ENCODE results near the gene RBP2.
A peak's percentile ranks its signal among the peaks of the same experiment; 100 is the strongest.

RBP2 gene

GRCh38 chr3:139481116-139481515, 4.8 kb upstream of the RBP2 start:
- H2AFZ ChIP-seq (ENCODE audit: insufficient read depth, low read length, poor library complexity) = no peak overlapping the region
- no peak overlapping the region for H3K14ac ChIP-seq (ENCODE audit: low read length)
- H2BK120ac ChIP-seq (ENCODE audit: insufficient read depth, low read length, poor library complexity) = no peak overlapping the region
- no peak for DNase-seq
- H3K4me3 ChIP-seq (ENCODE audit: low read depth, low read length) = no peak overlapping the region
- H3K9me3 ChIP-seq (ENCODE audit: insufficient read depth, low read depth, low read length) = no peaks in the 10 kb centered on the region
- no peak overlapping the region for H3K18ac ChIP-seq (ENCODE audit: low read length)
- H4K91ac ChIP-seq (ENCODE audit: low read depth, low read length) = no peak overlapping the region
- no peaks in the 10 kb centered on the region for H3K27me3 ChIP-seq (ENCODE audit: insufficient read depth, low read length)
- no peak overlapping the region for H3K9ac ChIP-seq (ENCODE audit: low read length)
- no peak overlapping the region for H3K23ac ChIP-seq (ENCODE audit: low read length)
- H3K4me2 ChIP-seq (ENCODE audit: low read length) = no peak overlapping the region
- H3K79me1 ChIP-seq (ENCODE audit: low read length) = no peaks in the 10 kb centered on the region
- H4K12ac ChIP-seq (ENCODE audit: low read depth, low read length) = no peak overlapping the region
- no peak overlapping the region for H3K4ac ChIP-seq (ENCODE audit: low read depth, low read length)
- no peak overlapping the region for H4K8ac ChIP-seq (ENCODE audit: low read depth, low read length)
- no peak overlapping the region for H2AK5ac ChIP-seq (ENCODE audit: low read length)
- H2BK5ac ChIP-seq (ENCODE audit: low read depth, low read length, poor library complexity) = no peak overlapping the region
- no peaks in the 10 kb centered on the region for H3K79me2 ChIP-seq (ENCODE audit: control insufficient read depth, insufficient read depth, low read length, poor library complexity)
- H3K4me1 ChIP-seq (ENCODE audit: control insufficient read depth in 1 of 2, insufficient read depth in 2 of 2, low read length in 2 of 2) = peaks cover 10% of the 10 kb centered on the region in 2 experiments
- H3K36me3 ChIP-seq (ENCODE audit: control insufficient read depth in 1 of 2, insufficient read depth in 2 of 2, low read length in 2 of 2) = no peaks in the 10 kb centered on the region
- H2BK12ac ChIP-seq (ENCODE audit: low read length) = no peak overlapping the region
- H3K27ac ChIP-seq (ENCODE audit: low read depth, low read length) = no peak overlapping the region

GRCh38 chr3:139480585-139480984, 4.3 kb upstream of the RBP2 start:
- WGBS (ENCODE audit: extremely low coverage, insufficient coverage, insufficient read length) = no CpG with 5 or more reads among the region's 3 CpGs

DNA sequence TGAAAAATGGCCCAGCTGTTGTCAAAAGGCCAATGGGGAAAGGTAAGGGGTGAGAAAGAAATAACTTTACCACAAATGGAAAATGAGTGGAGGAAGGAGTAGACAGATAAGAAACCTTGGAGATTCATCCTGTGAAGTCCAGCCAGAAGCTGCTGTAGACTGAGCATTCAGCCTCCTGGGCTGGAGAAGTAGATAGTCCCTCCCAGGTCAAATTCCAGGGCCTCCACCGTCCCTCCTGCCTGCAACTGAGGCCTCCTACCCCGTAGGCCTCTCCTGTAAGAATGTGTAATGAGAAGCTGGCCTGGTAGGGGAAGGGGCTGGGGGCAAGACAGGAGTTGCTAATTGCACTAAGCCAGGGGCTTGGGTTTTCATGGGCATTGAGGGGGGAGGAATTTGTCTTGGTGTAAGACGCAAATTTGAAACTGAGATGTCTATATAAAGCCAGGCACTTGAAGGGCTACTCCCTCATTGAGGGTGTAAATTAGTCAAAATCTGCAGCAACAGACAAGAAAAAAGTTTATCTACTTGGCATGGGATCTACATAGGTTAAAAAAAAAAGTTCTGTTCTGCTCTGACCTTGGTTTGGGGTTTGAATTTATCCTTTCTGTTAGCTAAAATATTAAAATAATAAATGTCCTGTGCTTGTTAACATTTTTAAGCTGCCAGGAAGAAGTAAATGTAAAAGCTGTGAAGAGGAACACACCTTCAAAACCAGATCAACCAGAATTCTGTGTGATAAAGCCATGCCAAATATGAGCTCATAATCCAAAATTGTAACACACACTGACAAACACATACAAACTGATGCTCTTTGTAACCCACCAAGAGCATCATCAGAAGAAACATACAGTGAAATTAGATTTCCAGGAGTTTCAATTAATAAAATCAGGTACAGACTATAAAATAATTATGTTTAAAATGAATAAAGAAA, 1.7 kb upstream of the RBP2 start:
- no peak overlapping the region for H3K4me2 ChIP-seq (ENCODE audit: low read length)
- no peak overlapping the region for H3K4ac ChIP-seq (ENCODE audit: low read depth, low read length)
- no peak overlapping the region for H4K91ac ChIP-seq (ENCODE audit: low read depth, low read length)
- no peak overlapping the region for H3K4me3 ChIP-seq (ENCODE audit: low read depth, low read length)
- no peak overlapping the region for H2BK12ac ChIP-seq (ENCODE audit: low read length)
- H2BK120ac ChIP-seq (ENCODE audit: insufficient read depth, low read length, poor library complexity) = no peak overlapping the region
- no peak overlapping the region for H4K12ac ChIP-seq (ENCODE audit: low read depth, low read length)
- H2AFZ ChIP-seq (ENCODE audit: insufficient read depth, low read length, poor library complexity) = no peak overlapping the region
- no peak overlapping the region for H3K23ac ChIP-seq (ENCODE audit: low read length)
- H2BK5ac ChIP-seq (ENCODE audit: low read depth, low read length, poor library complexity) = no peak overlapping the region
- no peaks in the 10 kb centered on the region for H3K79me2 ChIP-seq (ENCODE audit: control insufficient read depth, insufficient read depth, low read length, poor library complexity)
- no peaks in the 10 kb centered on the region for H3K36me3 ChIP-seq (ENCODE audit: control insufficient read depth in 1 of 2, insufficient read depth in 2 of 2, low read length in 2 of 2)
- no peaks in the 10 kb centered on the region for H3K9me3 ChIP-seq (ENCODE audit: insufficient read depth, low read depth, low read length)
- no peak overlapping the region for H3K9ac ChIP-seq (ENCODE audit: low read length)
- no peak overlapping the region for H3K14ac ChIP-seq (ENCODE audit: low read length)
- no peak overlapping the region for H3K27ac ChIP-seq (ENCODE audit: low read depth, low read length)
- peaks cover 4% of the 10 kb centered on the region for H3K27me3 ChIP-seq (ENCODE audit: insufficient read depth, low read length)
- H3K18ac ChIP-seq (ENCODE audit: low read length) = no peak overlapping the region
- peaks cover 3% of the 10 kb centered on the region for H3K79me1 ChIP-seq (ENCODE audit: low read length)
- H4K8ac ChIP-seq (ENCODE audit: low read depth, low read length) = no peak overlapping the region
- WGBS (ENCODE audit: extremely low coverage, insufficient coverage, insufficient read length) = no CpG with 5 or more reads among the region's 3 CpGs
- H3K4me1 ChIP-seq (ENCODE audit: control insufficient read depth in 1 of 2, insufficient read depth in 2 of 2, low read length in 2 of 2) = peaks cover 14 to 17% of the 10 kb centered on the region in 2 experiments
- no peak overlapping the region for H2AK5ac ChIP-seq (ENCODE audit: low read length)
- DNase-seq = peak in 1 of 2 donors; percentile 13

More at GRCh38 chr3:139480585-139480984, 4.3 kb upstream of the RBP2 start:
- H3K27me3 ChIP-seq (ENCODE audit: insufficient read depth, low read length) = peaks cover 1% of the 10 kb centered on the region
- no peak overlapping the region for H2BK12ac ChIP-seq (ENCODE audit: low read length)
- no peak overlapping the region for H3K14ac ChIP-seq (ENCODE audit: low read length)
- H3K36me3 ChIP-seq (ENCODE audit: control insufficient read depth in 1 of 2, insufficient read depth in 2 of 2, low read length in 2 of 2) = no peaks in the 10 kb centered on the region
- H3K4me3 ChIP-seq (ENCODE audit: low read depth, low read length) = no peak overlapping the region
- H4K12ac ChIP-seq (ENCODE audit: low read depth, low read length) = no peak overlapping the region
- H2AFZ ChIP-seq (ENCODE audit: insufficient read depth, low read length, poor library complexity) = no peak overlapping the region
- H3K27ac ChIP-seq (ENCODE audit: low read depth, low read length) = no peak overlapping the region
- DNase-seq = no peak
- no peak overlapping the region for H2BK120ac ChIP-seq (ENCODE audit: insufficient read depth, low read length, poor library complexity)
- H3K4ac ChIP-seq (ENCODE audit: low read depth, low read length) = no peak overlapping the region
- H3K9ac ChIP-seq (ENCODE audit: low read length) = no peak overlapping the region
- no peak overlapping the region for H3K23ac ChIP-seq (ENCODE audit: low read length)
- H3K79me1 ChIP-seq (ENCODE audit: low read length) = no peaks in the 10 kb centered on the region
- no peaks in the 10 kb centered on the region for H3K79me2 ChIP-seq (ENCODE audit: control insufficient read depth, insufficient read depth, low read length, poor library complexity)
- H2BK5ac ChIP-seq (ENCODE audit: low read depth, low read length, poor library complexity) = no peak overlapping the region
- no peak overlapping the region for H2AK5ac ChIP-seq (ENCODE audit: low read length)
- no peak overlapping the region for H4K91ac ChIP-seq (ENCODE audit: low read depth, low read length)
- no peaks in the 10 kb centered on the region for H3K9me3 ChIP-seq (ENCODE audit: insufficient read depth, low read depth, low read length)
- no peak overlapping the region for H4K8ac ChIP-seq (ENCODE audit: low read depth, low read length)
- no peak overlapping the region for H3K4me2 ChIP-seq (ENCODE audit: low read length)
- H3K4me1 ChIP-seq (ENCODE audit: control insufficient read depth in 1 of 2, insufficient read depth in 2 of 2, low read length in 2 of 2) = peaks cover 10% of the 10 kb centered on the region in 2 experiments
- H3K18ac ChIP-seq (ENCODE audit: low read length) = no peak overlapping the region

DNA sequence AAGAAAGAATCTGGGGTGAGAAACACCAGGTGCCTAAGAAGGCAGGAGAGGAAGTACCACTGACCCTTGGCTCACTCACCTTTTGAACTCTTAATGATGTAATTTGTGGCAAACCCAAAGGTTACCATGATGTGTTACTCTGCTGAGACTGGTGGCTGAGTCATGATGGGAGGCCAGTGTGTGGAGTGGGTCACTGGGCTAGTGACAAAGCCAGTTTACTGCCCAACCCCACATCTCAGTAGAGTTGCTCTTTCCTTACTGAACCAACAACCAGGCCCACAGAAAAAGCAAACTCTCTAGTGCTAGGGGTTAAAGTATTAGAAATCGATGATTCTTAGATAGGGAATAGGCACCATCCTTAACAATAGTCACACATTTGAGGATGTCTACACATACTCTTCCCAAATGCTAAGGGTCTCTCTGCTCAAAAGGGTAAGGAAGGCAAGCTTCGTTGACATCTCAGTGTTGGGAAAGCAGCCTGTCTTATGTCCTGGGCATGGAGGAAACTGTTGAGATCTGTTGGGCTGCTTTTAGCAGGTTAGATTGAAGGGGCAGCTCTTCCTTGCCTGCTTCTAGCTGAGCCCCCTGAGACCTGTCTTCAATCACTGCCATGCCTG, 3.1 kb downstream of the RBP2 start:
- Histone ChIP-seq H3K4me3 (ENCODE audit: low read depth, low read length) (no peak overlapping the region), H3K18ac (ENCODE audit: low read length) (no peak overlapping the region), H4K8ac (ENCODE audit: low read depth, low read length) (no peak overlapping the region), H2AK5ac (ENCODE audit: low read length) (no peak overlapping the region), H2BK120ac (ENCODE audit: insufficient read depth, low read length, poor library complexity) (no peak overlapping the region), H3K79me2 (ENCODE audit: control insufficient read depth, insufficient read depth, low read length, poor library complexity) (no peaks in the 10 kb centered on the region), H4K91ac (ENCODE audit: low read depth, low read length) (no peak overlapping the region), H3K14ac (ENCODE audit: low read length) (no peak overlapping the region), H3K23ac (ENCODE audit: low read length) (no peak overlapping the region), H2BK12ac (ENCODE audit: low read length) (no peak overlapping the region), H3K4me2 (ENCODE audit: low read length) (no peak overlapping the region), H4K12ac (ENCODE audit: low read depth, low read length) (no peak overlapping the region), H2AFZ (ENCODE audit: insufficient read depth, low read length, poor library complexity) (no peak overlapping the region), H3K36me3 (ENCODE audit: control insufficient read depth in 1 of 2, insufficient read depth in 2 of 2, low read length in 2 of 2) (no peaks in the 10 kb centered on the region), H3K27ac (ENCODE audit: low read depth, low read length) (no peak overlapping the region), H3K27me3 (ENCODE audit: insufficient read depth, low read length) (peaks cover 9% of the 10 kb centered on the region), H3K79me1 (ENCODE audit: low read length) (peaks cover 3% of the 10 kb centered on the region), H3K9me3 (ENCODE audit: insufficient read depth, low read depth, low read length) (no peaks in the 10 kb centered on the region), H2BK5ac (ENCODE audit: low read depth, low read length, poor library complexity) (no peak overlapping the region), H3K4me1 (ENCODE audit: control insufficient read depth in 1 of 2, insufficient read depth in 2 of 2, low read length in 2 of 2) (peaks cover 11 to 12% of the 10 kb centered on the region in 2 experiments), H3K4ac (ENCODE audit: low read depth, low read length) (no peak overlapping the region), H3K9ac (ENCODE audit: low read length) (no peak overlapping the region)
- no CpG with 5 or more reads among the region's 2 CpGs for WGBS (ENCODE audit: extremely low coverage, insufficient coverage, insufficient read length)
- no peak for DNase-seq

Data from trophoblast cell (in vitro differentiated cells and primary cell).